NCI-H1105 (cell line): ENCODE data around the gene TMEM170A.
"Not testable (repeated sequence)": the region's sequence is repeated elsewhere in the genome, so short reads cannot be mapped to it uniquely, and the experiment has no call there.

Experiments
- DNase-seq: peaks from one replicate; lab custom pipeline; 2025; lab: John Stamatoyannopoulos, UW

The TMEM170A gene

DNA sequence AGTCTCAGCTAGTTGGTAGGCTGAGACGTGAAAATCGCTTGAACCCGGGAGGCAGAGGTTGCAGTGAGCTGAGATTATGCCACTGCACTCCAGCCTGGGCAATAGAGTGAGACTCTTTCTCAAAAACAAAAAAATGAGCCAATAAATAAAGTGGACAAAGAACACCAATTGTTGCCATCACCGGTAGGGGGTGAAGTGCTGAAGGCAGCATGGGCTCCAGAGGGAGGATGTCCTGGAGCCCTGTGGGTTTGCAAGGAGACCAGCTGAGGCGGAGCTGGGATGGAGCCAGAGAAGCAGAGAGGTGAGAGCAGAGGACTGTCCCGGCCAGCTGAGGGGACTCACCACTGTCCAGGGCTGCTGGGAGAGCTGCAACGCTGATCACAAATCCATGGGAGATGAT, 17.0 kb upstream of the TMEM170A start:
- no peak for DNase-seq

DNA sequence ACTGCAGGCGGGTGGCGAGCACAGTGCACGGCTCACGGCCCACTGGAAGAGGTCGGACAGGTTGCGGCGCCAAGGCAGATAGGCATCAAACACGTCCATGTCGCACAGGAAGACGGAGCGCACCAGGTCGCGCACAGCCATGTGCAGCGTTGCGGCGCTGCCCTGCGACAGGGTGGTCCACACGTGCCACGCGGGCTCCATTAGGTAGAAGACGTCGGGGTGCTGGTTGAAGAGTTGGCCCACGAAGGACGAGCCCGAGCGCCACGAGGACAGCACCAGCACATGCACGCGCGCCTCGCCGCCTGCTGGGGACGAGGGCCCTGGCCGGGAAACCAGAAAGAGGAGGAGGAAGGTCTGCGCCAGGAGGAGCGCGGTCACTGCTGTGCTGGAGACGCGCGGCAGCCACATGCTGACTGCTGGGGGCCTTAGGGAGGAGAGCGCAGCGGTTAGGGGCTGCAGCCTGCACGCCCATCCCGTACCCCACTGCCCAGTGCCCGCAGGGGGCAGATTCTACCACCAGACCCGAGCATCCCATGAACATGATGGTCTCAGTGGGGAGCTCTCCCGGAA, 15.0 kb upstream of the TMEM170A start:
- DNase-seq = no peak

DNA sequence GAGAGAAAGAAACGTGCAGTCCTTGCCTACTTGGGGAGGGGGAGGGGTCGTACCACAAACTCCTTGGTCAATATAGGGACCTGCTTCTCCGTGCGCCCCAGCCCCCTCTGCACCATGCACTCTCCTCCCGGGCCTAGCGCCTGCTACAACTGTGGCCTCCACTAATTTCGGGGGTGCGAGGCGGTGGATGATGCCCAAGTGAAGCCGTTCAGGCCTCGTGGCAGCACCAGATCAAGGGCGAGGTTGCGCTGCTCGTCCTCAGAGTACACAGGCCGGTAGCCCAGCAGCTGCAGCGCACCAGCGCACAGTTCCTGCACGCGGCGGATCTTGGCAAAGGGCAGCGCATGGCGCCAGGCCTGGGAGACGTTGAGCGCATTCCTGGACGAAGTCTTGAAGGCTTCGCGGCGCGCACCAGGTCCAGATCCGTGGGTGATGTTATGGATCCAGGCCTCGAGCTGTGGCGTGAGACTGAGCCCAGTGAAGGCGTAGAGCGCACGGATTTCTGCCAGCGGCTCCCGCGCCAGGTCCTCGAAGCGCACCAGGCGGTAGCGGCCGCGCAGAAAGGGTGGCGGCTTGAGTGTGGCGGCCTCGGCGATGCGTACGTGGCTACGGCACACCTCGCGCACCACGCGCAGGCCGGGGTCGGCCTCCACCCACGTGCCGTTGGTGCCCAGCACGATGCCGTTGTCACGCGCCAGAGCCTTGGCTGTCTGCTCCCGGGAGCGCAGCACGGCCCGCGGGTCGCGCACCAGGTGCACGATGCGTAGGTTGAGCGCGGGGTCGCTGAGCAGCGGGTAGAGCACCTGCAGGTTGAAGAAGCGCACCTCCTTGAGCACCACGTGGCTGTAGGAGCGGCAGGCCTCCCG, 14.2 kb upstream of the TMEM170A start:
- no peak for DNase-seq

DNA sequence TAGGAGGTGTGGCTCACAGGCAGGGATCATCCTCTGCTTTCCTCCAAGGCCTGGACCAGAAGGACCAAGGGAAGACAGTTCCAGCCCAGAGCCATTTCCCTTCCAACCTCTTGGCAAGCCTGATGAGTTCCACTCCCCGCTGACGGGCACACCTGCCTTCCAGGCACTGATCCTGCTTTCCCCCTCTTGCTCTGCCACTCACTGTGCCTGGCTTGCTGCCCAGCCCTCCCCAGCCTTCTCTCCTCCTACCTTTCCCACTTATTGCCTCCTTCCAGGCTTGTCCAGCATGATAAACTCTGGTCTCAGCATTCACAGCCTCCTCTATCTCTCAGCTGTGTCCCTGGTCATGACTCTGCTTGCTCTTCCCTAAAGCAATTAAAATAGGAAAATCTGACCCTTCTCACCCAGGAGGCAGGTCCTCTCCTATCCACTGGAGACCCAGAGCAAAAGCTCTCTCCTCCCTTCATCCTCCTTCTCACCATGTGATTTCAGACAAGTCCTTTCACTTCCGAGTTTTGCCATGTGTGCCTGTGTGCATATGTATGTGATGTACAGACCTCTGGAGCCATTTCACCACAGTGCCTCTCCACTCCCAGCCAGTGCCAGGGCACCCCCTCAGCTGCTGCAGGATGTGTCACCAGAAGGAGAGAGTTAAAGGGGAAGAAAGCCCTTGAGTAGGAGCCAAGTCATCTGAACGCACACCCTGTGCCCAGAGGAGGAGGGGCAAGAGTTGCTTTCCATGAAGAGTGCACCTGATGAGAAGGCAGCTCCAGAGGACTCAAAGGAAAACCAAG, 13.4 kb upstream of the TMEM170A start:
- peak; percentile 59 for DNase-seq

DNA sequence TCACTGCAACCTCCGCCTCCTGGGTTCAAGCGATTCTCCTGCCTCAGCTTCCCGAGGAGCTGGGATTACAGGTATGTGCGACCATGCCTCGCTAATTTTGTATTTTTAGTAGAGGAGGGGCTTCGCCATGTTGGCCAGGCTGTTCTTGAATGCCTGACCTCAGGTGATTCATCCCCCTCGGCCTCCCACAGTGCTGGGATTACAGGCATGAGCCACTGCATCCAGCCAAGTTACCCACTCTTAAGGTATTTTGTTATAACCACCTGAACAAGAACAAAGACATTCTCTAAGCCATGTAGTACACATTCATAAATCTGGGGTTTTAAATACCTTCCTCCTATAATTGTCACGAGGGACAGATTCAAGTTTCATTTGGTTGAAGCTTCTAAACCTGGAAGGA, 12.3 kb upstream of the TMEM170A start:
- no peak for DNase-seq

DNA sequence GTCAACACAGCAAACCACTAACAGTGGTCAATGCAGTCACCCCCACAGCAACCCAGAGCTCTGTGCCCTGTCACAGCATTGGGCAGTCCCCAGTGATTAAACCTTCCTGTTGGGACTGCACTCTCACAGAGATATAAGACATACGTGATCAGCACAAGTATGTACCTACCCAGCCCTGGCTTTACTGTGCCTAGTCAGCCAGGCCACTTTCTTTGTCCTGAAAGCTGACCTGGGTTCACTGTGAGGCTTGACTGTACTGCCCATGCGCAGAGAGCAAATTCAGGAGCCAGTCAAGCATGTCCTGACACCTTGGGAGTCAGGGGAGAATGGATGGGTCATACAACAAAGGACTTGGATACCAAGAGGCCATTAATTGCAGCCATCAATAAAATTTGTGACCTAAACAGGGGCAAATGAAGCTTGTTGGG, 10.9 kb upstream of the TMEM170A start:
- no peak for DNase-seq

DNA sequence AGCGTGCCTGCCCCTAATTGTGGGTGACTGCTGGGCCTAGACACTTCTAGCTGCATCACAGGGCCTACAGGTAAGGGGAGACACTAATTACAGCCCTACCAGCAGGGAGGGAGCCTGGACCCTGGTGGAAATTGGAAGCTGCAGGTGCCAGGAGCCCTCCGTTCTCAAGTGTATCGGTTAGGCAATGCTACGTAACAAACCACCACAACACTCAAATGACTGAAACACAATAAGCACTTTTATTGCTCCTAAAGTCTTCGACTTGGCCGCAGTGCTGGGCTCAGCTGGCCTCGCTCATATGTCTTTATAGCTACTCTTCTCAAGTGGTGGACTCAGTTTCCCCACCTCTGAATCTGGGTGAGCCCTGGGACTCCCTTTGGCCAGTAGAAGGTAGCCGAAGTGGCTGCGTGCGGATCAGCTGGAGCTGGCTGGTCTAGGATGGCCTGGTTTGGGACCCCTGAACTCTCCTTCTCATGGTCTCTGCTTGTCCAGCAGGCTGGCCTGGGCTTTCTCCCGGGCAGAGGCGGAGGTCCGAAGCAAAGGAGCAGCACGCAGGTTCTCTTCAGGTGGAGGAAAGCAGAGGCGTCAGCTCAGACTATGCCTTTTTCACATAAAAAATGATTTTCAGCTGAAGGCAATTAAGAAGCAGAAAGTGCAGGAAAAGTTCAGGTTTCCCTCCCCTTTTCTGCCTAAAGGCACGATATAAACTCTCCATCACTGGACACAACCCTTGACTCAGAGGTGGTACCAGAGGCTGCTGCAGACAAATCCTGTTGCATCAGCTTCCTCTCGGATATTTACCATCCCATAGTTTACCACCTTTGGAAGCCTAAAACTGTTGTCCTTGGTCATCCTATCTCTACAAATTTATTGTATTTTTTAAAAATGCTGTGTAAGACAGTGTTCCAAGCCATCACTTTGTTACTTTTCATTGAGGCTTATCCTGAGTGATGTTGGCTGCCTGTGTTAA, 8.7 kb upstream of the TMEM170A start:
- DNase-seq = no peak

DNA sequence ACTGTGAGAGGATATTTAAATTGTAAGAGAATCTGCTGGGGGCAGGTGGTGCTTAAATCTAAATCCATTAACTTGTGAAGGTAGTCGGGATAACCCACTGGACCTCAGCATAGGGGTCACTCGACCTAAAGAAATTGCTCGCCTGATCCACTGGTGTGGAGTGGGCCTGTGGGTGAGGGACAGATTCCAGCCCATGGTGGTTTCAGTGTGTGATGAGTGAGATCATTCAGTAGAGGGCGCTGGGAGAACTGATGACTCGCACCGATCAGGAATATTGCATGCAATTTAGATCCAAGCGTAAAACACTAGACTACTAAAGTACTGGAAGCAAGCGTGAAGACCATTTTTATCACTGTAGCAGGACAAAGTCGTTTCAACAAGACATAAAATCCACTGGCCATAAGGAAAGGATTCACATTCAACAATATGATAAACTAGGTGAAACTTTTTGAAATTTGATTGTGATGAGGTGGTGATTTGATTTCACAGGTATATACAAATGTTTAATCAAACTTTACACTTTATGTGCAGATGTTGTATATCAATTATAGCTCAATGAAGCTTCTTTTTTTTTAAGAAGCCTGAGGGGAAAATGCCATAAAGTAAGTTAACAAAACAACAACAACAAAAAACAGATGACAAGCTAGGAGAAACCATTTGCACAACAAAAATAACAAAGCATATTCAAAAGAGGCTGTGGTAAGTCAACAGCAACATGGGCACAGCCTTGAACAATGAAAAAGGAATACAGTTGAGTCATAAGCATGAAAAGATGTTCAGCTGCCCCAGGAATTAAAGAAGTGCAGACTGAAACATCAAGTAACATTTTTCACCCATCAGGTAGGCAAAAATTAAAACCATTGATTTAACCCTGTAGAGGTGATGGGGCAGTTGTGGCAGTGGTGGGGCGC, 7.5 kb upstream of the TMEM170A start:
- peak; percentile 15 for DNase-seq

DNA sequence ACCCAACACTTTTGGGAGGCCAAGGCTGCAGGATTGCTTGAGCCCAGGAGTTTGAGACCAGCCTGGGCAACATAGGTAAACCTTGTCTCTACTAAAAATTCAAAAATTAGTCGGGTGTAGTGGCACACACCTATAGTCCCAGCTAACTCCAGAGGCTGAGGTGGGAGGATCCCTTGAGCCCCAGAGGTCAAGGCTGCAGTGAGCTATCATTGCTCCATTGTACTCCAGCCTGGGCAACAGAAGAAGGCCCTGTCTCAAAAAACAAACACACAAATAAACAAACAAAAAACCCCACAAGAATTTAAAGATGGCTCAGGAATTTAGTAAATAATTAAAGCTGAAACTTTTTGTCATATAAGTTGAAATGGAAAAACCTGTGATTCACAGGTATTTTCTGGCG, 2.3 kb upstream of the TMEM170A start:
- no peak for DNase-seq

DNA sequence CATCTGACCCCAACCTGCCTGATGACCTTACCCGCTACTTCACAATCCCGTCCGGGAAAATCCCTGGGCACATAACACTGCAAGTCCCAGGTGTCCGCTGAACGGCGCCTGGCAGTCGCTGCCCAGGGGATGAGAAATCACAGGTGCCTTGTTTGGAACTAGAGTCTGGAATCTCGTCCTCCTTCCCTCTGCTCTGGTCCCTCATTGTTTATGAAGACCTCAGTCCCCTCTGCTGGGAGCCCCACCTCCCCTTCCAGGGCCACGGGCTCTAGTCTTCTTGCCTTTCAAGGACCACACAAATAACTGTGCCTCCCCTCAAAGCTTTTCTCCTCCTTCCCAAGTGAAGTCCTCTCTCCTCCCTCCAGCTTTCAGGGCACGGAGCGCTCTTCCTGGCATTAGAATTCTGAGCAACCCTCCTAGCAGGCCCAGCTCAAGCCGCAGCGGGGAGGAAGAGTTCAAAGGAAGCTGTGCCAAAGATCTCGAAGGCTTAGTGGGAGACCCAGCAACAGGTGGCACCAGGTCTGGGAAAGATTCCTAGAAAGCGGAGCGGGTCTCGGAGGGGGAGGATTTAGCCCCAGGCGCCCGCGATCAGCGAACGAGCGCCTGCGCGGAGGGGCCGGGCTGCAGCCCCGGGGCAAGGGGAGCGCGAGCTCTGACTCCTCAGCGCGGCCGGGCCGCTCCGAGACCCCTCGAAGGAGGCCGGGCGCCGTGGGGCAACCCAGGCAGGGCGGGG, 934 bp downstream of the TMEM170A start:
- DNase-seq = peak; percentile 42

DNA sequence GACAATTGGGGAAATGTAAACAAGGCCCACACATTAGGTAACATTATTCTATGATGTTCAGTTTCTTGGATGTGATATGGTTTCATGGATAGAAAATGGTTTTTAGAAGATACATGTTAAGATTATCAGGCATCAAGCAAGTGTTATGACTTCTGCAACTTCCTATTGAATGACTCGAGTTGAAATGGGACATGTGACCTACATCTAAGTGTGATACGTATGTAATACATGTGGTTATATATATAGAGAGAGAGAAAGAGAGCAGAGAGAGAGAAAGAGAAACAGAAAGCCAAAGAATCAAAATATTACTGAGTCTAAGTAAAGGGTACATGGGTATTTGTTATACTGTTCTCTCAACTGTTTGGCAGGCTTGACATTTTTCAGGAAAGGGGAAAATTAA, 1.7 kb downstream of the TMEM170A start:
- DNase-seq = no peak

DNA sequence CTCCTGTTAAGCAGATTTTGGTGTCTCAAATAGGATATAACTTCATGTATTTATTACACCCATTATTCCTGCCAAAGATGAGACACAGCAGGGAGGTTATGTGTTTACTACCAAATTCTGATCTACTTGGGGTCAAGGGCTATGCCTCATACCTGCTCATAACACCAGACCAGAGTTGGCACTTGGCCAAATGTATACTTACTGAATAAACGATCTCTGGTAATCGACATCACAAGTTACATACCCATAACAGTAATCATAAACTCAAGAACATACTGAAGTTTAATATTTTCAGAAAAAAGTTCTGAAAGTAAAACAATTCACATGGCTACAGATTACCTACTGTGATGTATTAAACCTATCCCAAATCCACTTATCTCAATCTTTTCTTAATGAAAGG, 2.9 kb downstream of the TMEM170A start:
- no peak for DNase-seq

DNA sequence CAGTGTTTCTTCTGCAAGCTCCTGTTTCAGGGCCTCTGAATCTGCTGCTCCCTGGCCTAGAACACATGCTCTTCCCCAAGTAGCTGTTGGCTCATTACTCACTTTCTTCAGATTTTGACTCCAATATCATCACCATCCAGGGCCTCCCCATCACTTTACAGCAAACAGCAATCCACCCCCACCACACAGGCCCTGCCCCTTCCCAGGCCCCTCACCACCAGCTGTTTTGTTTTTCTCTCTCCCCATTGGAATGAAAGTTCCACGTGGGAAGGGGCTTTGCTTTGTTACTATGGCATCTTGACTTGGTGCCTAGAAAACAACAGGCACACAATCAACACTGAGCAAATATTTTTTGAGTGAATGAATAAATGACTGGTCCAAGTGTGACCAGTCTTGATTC, 4.0 kb downstream of the TMEM170A start:
- DNase-seq = no peak

DNA sequence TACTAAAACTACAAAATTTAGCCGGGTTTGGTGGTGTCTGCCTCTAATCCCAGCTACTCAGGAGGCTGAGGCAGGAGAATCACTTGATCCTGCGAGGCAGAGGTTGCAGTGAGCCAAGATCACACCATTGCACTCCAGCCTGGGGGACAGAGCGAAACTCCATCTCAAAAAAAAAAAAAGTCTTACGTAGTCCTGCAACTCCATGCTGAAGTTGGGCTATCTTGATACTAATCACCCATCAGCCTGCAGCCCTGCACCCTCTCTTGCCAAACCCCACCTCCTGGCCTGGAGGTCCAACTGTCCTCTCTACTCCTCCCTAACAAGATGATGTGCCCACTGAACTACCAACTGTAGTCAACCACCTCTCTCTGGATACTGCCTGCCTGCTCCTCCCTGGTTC, 4.8 kb downstream of the TMEM170A start:
- DNase-seq = no peak

DNA sequence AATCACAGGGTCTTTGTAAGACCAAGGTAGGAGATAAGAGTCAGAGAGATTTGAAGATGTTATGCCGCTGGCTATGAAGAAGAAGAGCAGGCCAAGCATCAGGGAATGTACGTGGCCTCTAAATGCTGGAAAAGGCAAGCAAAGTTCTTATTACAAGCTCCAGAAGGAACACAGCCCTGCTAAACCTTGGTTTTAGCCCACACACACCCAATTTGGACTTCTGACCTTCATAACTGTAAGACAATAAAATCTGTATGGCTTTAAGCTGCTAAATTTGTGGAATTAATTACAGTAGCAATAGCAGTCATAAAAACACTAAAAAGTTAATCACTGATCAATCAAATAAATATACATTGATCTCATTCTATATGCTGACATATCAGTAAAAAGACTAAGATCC, 6.0 kb downstream of the TMEM170A start:
- no peak for DNase-seq

DNA sequence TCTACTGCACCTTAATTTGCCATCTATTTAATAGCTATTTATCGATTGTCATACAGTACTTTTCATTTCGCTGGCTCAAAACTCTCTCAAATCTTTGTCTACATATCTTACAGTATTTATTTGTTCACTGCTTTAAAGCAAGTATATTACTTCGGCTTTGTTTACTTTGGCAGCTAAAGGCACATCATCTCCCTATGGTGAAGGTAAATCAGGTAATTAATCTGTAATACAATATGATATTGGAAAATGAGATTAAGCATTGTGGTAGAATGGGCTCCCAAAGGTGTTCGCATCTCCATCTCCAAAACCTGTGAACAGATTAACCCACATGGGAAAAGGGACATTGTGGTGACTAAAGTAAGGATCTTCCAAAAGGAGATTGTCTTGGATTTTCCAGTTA, 6.5 kb downstream of the TMEM170A start:
- no peak for DNase-seq

DNA sequence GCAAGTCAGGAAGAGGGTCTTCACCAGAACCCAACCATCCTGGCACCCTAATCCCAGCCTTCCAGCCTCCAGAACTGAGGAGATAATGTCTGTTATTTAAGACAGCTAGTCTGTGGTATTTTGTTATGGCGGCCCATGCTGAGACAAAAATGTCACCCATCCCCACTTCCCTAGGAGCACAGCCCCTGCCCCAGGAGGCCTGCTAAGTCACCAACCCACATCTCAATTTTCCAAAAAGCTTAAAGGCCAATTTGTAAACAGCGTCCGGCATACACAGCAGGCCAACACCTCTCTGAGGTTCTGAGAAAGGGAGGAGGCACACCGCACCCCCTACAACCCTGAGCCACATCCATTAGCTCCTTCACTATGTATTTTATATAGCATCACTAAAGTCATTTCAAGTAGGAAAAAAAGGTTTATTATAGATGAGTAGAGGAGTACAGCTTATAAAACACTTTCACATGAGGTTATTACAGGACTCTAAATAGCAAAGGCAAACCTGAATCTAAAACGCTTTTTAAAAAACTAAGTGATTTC, 6.9 kb downstream of the TMEM170A start:
- no peak for DNase-seq

DNA sequence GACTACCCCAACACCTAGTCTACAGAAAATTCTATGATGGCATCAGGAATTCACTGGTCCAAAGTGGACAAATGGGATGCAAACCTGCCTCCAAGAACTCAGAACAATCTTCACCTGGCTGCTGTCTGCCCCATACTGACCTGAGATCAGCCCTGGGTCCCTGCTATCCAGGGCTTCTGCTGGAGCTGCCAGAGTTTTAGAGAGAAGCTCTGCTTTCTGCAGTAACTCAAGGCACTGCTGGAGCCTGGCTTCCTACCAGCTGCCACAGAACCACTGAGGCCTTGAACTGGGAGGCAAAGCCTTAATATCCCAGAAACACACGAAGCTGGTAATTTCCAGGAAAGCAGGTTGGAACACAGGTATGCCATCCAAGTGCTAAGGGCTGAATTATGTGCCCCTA, 7.5 kb downstream of the TMEM170A start:
- no peak for DNase-seq

DNA sequence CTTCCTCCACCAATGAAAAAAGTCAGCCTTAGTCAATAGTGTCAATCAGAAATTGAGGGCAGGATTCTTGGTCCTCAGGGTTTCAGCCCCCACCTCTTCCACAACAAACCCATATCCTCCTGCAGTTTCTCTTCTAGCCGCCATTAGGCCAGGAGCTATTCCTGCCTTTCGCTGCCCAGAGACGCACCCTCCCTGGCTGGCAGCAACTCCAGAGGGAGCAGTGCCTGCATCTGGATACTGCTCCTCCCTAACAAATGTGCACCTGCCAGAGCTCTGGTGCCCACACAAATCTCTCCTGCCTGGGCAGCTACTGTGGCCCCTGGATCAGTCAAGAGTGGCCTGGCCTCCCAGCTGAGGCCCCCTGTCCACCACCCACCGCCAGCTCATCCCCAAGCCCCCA, 8.0 kb downstream of the TMEM170A start:
- DNase-seq = not testable (repeated sequence)

DNA sequence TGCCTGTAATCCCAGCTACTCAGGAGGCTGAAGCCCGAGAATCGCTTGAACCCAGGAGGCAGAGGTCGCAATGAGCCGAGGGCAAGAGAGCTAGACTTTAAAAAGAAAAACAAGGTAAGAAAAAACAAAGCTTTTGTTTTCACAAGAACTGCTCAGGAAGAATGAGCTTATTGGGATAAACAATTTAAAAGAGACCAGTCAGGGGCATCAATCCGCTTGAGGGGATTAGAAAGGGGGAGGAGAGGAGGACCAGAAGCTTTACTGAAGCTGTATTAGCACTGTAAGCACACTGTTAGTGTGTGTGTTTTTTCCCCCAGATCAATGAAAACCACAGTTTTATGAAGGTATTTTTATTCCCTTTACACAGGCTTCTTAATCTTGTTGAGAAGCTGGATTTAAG, 8.8 kb downstream of the TMEM170A start:
- DNase-seq = no peak
